HepG2 (cell line): Measurements from ENCODE around the gene CACNA1I. TPM values are rescaled to one million over a fixed set of nuclear protein-coding genes. Genes with fewer than 3 reads are reported as not detected.

Experiments used
- ATAC-seq: fragments of 200-7000 bp; cut with Tn5 transposase; 3 replicates; pipeline ENCODE4 v1.9.1; 2020; ENCODE audit warnings: mild to moderate bottlenecking, moderate library complexity
- BruUV-seq: library from RNA; stranded (reverse); fragments of 400-500 nt; replicated peaks from 2 replicates; lab custom pipeline; 2021; lab: Mats Ljungman, UMichigan
- CTCF ChIA-PET: fragments of 300-600 bp; formaldehyde crosslinking; extraction: SDS; loops from one replicate; lab custom pipeline; 2021; ENCODE audit warnings: low total read pairs, inconsistent platforms, low intra/inter-chr PET ratio; lab: Yijun Ruan, JAX
- POLR2A ChIA-PET: fragments of 350-600 bp; sonication (Branson Sonifier 250); formaldehyde crosslinking; loops from one replicate; lab custom pipeline; 2020; ENCODE audit warnings: antibody characterized with exemption, inconsistent platforms; lab: Yijun Ruan, JAX
- DNase-seq: peaks from one replicate; pipeline ENCODE4 v3.0.0-alpha.2; 2015; ENCODE audit warnings: low spot score
- FAIRE-seq: peaks from 3 replicates; lab custom pipeline; 2011; peaks lifted over from hg19 to GRCh38; lab: Jason Lieb, UNC
- H2AFZ ChIP-seq: one replicate; pipeline ENCODE4 v1.6.1; 2011; ENCODE audit warnings: low read length, inconsistent platforms
- H3K27ac ChIP-seq: fragments of 300-600 bp; 3 replicates; pipeline ENCODE4 v1.8.0; 2011; ENCODE audit warnings: mixed run types, mild to moderate bottlenecking, mixed read lengths, low read length, inconsistent platforms; ENCODE audit not compliant: insufficient read depth; ENCODE audit errors: extremely low read length
- H3K27me3 ChIP-seq, 2 experiments: fragments of 200-600 bp in 1 of 2; 2 replicates in 1 of 2; 3 replicates in 1 of 2; pipeline versions ENCODE4 v1.6.0 to v1.8.0; 2011; ENCODE audit warnings: low read length in 2 of 2, mild to moderate bottlenecking in 2 of 2, moderate library complexity in 2 of 2, inconsistent platforms in 1 of 2; ENCODE audit not compliant: insufficient read depth in 2 of 2, control insufficient read depth in 1 of 2
- H3K36me3 ChIP-seq, 2 experiments: fragments of 200-600 bp in 1 of 2; replicated peaks in 1 of 2; 2 replicates in 1 of 2; 3 replicates in 1 of 2; pipeline versions ENCODE4 v1.5.1 to v1.8.0; 2011; ENCODE audit warnings: low read length in 2 of 2, inconsistent platforms in 1 of 2; ENCODE audit not compliant: insufficient read depth in 2 of 2, control insufficient read depth in 1 of 2
- H3K4me1 ChIP-seq: 2 replicates; pipeline ENCODE4 v1.5.1; 2012; ENCODE audit warnings: low read length, inconsistent platforms; ENCODE audit not compliant: insufficient read depth
- H3K4me2 ChIP-seq: 2 replicates; pipeline ENCODE4 v1.6.0; 2011; ENCODE audit warnings: low read depth, low read length, inconsistent platforms
- H3K4me3 ChIP-seq, 3 experiments: fragments of 200-600 bp in 1 of 3; sonication (generic), shearing (Covaris generic) in 1 of 3; replicated peaks in 1 of 3; 2 replicates each; pipeline ENCODE4 v1.5.1; 2011 to 2016; ENCODE audit warnings: low read length in 3 of 3, inconsistent platforms in 2 of 3, low read depth in 2 of 3, mild to moderate bottlenecking in 2 of 3, control low read depth in 1 of 3, mixed read lengths in 1 of 3; ENCODE audit not compliant: insufficient read depth in 1 of 3
- H3K79me2 ChIP-seq: one replicate; pipeline ENCODE4 v1.6.1; 2011; ENCODE audit warnings: low read length, inconsistent platforms; ENCODE audit not compliant: insufficient read depth
- H3K9ac ChIP-seq: 2 replicates; pipeline ENCODE4 v1.6.0; 2011; ENCODE audit warnings: mild to moderate bottlenecking, low read depth, low read length, inconsistent platforms; ENCODE audit not compliant: insufficient read depth
- H3K9me3 ChIP-seq: 2 replicates; pipeline ENCODE4 v1.5.1; 2012; ENCODE audit warnings: mild to moderate bottlenecking, low read length
- H4K20me1 ChIP-seq: 2 replicates; pipeline ENCODE4 v1.6.0; 2011; ENCODE audit warnings: inconsistent platforms, mild to moderate bottlenecking, low read length, moderate library complexity; ENCODE audit not compliant: insufficient read depth
- HHEX ChIP-seq: IDR thresholded peaks from 2 replicates; pipeline ENCODE4 v1.6.1; 2016; ENCODE audit warnings: control low read depth
- MZF1 ChIP-seq: sonication (generic); formaldehyde crosslinking; IDR thresholded peaks from 2 replicates; pipeline ENCODE4 v1.8.1; 2023; ENCODE audit warnings: mild to moderate bottlenecking, missing genetic modification reagents, borderline replicate concordance
- NFKBIZ ChIP-seq: IDR thresholded peaks from 2 replicates; pipeline ENCODE4 v1.6.1; 2018; ENCODE audit warnings: missing genetic modification reagents, missing compliant biosample characterization
- NR3C1 ChIP-seq: sonication (generic); formaldehyde crosslinking; IDR thresholded peaks from 2 replicates; pipeline ENCODE4 v1.4.0; 2020; ENCODE audit warnings: missing genetic modification reagents
- PHF8 ChIP-seq: sonication (generic); formaldehyde crosslinking; IDR thresholded peaks from 2 replicates; pipeline ENCODE4 v1.5.0; 2020; ENCODE audit warnings: missing genetic modification reagents
- XRCC5 ChIP-seq: fragments of 200-400 bp; formaldehyde crosslinking; optimal IDR thresholded peaks from 2 replicates; pipeline ENCODE3; 2017; ENCODE audit warnings: mild to moderate bottlenecking, low read length
- ZNF432 ChIP-seq: sonication (generic); formaldehyde crosslinking; IDR thresholded peaks from 2 replicates; pipeline ENCODE4 v1.5.0; 2020; ENCODE audit warnings: missing genetic modification reagents, mild to moderate bottlenecking, borderline replicate concordance
- WGBS: methylation state at CpG from one replicate; pipeline ENCODE4 v1.1.6; 2017; ENCODE audit warnings: low lambda C conversion rate; 5-methylcytosine and 5-hydroxymethylcytosine counted together
- in situ Hi-C: cut with HindIII; loops from 2 replicates; pipeline ENCODE4 v1.10.0; 2017; ENCODE audit warnings: low pct_unique_long_range_greater_than_20kb; ENCODE audit not compliant: extremely low pct_ligation_motif_present
- intact Hi-C: fragments of 100-400 bp; cut with micrococcal nuclease; formaldehyde crosslinking; loops from one replicate; pipeline ENCODE4 v1.10.0; 2022; ENCODE audit not compliant: unreplicated experiment
- polyA plus RNA-seq, 8 experiments: library from polyadenylated mRNA; depleted of rRNA in 3 of 8; stranded (reverse) in 7 of 8; unstranded in 1 of 8; fragments of >200 nt; fragmentation: Illumina TruSeq in 4 of 8; extraction: Trizol in 4 of 8; gene quantifications; 2 replicates each; pipeline versions ENCODE4 v1.2.1 to v1.2.3, GENCODE V29; 2011 to 2016; ENCODE audit warnings: low read depth in 4 of 8, missing spikeins in 1 of 8, mixed read lengths in 1 of 8; ENCODE audit not compliant: insufficient read depth in 1 of 8
- total RNA-seq, 5 experiments: library from RNA; depleted of rRNA; stranded (reverse); fragments of >200 nt; fragmentation: Illumina TruSeq; extraction: Trizol; gene quantifications; 2 replicates each; pipeline ENCODE4 v1.2.3, GENCODE V29; 2016; ENCODE audit warnings: low read depth in 1 of 5
- TF ChIP-seq, protein P1 (sequence below): sonication (generic); formaldehyde crosslinking; IDR thresholded peaks from 2 replicates; pipeline ENCODE4 v1.5.0; 2020; ENCODE audit warnings: mild to moderate bottlenecking, missing genetic modification reagents, moderate library complexity
- TF ChIP-seq, protein P2 (sequence below): sonication (generic); formaldehyde crosslinking; IDR thresholded peaks from 2 replicates; pipeline ENCODE4 v1.4.0; 2020; ENCODE audit warnings: missing genetic modification reagents, borderline replicate concordance
- TF ChIP-seq, protein P3 (sequence below): sonication (generic); formaldehyde crosslinking; IDR thresholded peaks from 2 replicates; pipeline ENCODE4 v1.4.0; 2020; ENCODE audit warnings: missing genetic modification reagents

The CACNA1I gene
- total and polyA plus RNA-seq, 2 of the 13 experiments (the other 11 are each of a cell fraction or from before 2014, with no cell fraction given) = not detected

DNA sequence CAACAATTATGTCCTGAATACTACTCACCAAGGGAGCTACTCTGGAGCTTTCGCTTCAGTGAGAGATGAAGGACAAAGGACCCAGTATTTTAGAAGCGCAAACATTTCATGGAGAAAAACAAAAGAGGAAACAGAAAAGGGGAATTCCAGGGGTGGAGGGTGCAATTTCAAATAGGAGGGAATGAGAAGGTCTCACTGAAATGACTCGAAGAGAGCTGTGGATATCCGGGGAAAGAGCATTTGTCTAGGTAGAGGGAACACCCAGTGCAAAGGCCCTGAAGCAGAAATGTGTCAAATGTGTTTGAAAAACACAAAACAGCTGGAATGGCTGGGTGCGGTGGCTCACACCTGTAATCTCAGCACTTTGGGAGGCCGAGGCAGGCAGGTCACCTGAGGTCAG lies 40.4 kb upstream of the CACNA1I start:
- peaks cover 29% of the 10 kb centered on the region for H4K20me1 ChIP-seq
- POLR2A ChIA-PET = interaction anchor here (1.6 to 11.2 kb wide), 3 partner anchors 10 to 131 kb away, joined by 8 to 167 read pairs (median 75); partner anchors contain the start of genes ATF4, MIEF1 and TAB1
- no peak for ATAC-seq
- no TSS peak for BruUV-seq
- FAIRE-seq = no peak
- H3K27ac ChIP-seq = no peak overlapping the region
- H3K4me2 ChIP-seq = no peak overlapping the region
- 95% methylated on average over 6 of the region's 6 CpGs for WGBS
- peaks cover 82% of the 10 kb centered on the region for H3K4me1 ChIP-seq
- H3K9me3 ChIP-seq = no peaks in the 10 kb centered on the region
- H3K36me3 ChIP-seq = peaks cover 2 to 15% of the 10 kb centered on the region in 2 experiments; a peak in 4 of 5 replicates
- no peak for DNase-seq
- no peak overlapping the region for H3K4me3 ChIP-seq
- H2AFZ ChIP-seq = no peak overlapping the region
- in situ Hi-C loops (no loop called here), intact Hi-C loops (no loop called here)
- peaks cover 21% of the 10 kb centered on the region for H3K79me2 ChIP-seq
- no peak overlapping the region for H3K9ac ChIP-seq
- CTCF ChIA-PET = interaction anchor here (1.6 to 3.3 kb wide), 2 partner anchors 34 to 37 kb away, joined by 18 to 24 read pairs; no protein-coding TSS in a partner anchor
- H3K27me3 ChIP-seq = no peaks in the 10 kb centered on the region; a peak in 1 of 5 replicates
- no peak for TF ChIP-seq PHF8
- no peak for TF ChIP-seq ZNF432 (CRISPR knock-in tag)

DNA sequence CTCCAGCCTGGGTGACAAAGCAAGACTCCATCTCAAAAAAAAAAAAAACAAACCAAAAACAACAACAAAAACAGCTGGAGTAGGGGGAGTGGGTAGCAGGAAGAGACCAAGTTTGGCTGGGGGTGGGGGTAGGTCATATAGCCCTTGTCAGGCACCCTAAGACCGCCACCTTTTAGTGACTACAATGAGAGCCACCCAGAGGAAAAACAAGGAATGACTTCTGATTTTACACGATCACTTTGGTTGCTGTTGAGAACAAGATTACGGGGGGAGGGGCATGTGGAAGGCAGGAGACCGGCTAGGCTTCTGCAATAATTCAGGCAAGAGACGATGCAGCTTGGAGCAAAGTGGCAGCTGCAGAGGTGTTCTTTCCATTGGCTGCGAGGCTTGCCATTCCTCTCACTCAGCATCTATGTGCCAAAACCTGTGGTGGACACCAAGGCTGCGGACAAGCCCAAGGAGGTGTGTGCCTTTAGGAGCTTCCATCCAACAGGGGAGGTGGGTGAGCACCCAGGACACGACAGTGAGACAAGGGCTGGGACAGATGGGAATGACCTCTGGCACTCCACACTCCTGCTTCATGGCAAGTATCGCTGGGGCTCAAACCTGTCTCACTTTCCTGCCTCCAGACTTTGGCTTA lies 39.7 kb upstream of the CACNA1I start:
- peaks cover 78% of the 10 kb centered on the region for H3K4me1 ChIP-seq
- DNase-seq = peak; percentile 57
- intact Hi-C loops (no loop called here), in situ Hi-C loops (no loop called here)
- H3K27me3 ChIP-seq = peaks cover 0 to 4% of the 10 kb centered on the region in 2 experiments; a peak in 3 of 5 replicates
- FAIRE-seq = peak; percentile 26
- ChIA-PET POLR2A (interaction anchor here (4.8 to 11.2 kb wide), 2 partner anchors 10 to 31 kb away, joined by 75 to 167 read pairs; partner anchors contain the start of genes ATF4 and MIEF1), CTCF (interaction anchor here (3.3 kb wide), 1 partner anchor 37 kb away, joined by 18 read pairs; no protein-coding TSS in a partner anchor)
- BruUV-seq = no TSS peak
- H3K9ac ChIP-seq = 0 out of 2 replicates have a peak overlapping the region, but pooled peaks have one; percentile 93
- peaks cover 29% of the 10 kb centered on the region for H4K20me1 ChIP-seq
- TF ChIP-seq NR3C1 (no peak), XRCC5 (peak; percentile 20), MZF1 (CRISPR knock-in tag) (no peak), NFKBIZ (CRISPR knock-in tag) (no peak), HHEX (CRISPR knock-in tag) (no peak)
- TF ChIP-seq, protein P1, sequence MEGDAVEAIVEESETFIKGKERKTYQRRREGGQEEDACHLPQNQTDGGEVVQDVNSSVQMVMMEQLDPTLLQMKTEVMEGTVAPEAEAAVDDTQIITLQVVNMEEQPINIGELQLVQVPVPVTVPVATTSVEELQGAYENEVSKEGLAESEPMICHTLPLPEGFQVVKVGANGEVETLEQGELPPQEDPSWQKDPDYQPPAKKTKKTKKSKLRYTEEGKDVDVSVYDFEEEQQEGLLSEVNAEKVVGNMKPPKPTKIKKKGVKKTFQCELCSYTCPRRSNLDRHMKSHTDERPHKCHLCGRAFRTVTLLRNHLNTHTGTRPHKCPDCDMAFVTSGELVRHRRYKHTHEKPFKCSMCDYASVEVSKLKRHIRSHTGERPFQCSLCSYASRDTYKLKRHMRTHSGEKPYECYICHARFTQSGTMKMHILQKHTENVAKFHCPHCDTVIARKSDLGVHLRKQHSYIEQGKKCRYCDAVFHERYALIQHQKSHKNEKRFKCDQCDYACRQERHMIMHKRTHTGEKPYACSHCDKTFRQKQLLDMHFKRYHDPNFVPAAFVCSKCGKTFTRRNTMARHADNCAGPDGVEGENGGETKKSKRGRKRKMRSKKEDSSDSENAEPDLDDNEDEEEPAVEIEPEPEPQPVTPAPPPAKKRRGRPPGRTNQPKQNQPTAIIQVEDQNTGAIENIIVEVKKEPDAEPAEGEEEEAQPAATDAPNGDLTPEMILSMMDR (CRISPR knock-in tag) = peak; percentile 21; the same call in 1 of the 2 replicates
- TF ChIP-seq, protein P2, sequence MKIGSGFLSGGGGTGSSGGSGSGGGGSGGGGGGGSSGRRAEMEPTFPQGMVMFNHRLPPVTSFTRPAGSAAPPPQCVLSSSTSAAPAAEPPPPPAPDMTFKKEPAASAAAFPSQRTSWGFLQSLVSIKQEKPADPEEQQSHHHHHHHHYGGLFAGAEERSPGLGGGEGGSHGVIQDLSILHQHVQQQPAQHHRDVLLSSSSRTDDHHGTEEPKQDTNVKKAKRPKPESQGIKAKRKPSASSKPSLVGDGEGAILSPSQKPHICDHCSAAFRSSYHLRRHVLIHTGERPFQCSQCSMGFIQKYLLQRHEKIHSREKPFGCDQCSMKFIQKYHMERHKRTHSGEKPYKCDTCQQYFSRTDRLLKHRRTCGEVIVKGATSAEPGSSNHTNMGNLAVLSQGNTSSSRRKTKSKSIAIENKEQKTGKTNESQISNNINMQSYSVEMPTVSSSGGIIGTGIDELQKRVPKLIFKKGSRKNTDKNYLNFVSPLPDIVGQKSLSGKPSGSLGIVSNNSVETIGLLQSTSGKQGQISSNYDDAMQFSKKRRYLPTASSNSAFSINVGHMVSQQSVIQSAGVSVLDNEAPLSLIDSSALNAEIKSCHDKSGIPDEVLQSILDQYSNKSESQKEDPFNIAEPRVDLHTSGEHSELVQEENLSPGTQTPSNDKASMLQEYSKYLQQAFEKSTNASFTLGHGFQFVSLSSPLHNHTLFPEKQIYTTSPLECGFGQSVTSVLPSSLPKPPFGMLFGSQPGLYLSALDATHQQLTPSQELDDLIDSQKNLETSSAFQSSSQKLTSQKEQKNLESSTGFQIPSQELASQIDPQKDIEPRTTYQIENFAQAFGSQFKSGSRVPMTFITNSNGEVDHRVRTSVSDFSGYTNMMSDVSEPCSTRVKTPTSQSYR (CRISPR knock-in tag) = peak; percentile 52; the same call in 1 of the 2 replicates
- TF ChIP-seq, protein P3, sequence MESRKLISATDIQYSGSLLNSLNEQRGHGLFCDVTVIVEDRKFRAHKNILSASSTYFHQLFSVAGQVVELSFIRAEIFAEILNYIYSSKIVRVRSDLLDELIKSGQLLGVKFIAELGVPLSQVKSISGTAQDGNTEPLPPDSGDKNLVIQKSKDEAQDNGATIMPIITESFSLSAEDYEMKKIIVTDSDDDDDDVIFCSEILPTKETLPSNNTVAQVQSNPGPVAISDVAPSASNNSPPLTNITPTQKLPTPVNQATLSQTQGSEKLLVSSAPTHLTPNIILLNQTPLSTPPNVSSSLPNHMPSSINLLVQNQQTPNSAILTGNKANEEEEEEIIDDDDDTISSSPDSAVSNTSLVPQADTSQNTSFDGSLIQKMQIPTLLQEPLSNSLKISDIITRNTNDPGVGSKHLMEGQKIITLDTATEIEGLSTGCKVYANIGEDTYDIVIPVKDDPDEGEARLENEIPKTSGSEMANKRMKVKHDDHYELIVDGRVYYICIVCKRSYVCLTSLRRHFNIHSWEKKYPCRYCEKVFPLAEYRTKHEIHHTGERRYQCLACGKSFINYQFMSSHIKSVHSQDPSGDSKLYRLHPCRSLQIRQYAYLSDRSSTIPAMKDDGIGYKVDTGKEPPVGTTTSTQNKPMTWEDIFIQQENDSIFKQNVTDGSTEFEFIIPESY = peak; percentile 75
- no peak for ATAC-seq
- 80% methylated on average over 6 of the region's 9 CpGs for WGBS
- no peak overlapping the region for H2AFZ ChIP-seq
- peak overlapping the region; percentile 89 for H3K4me2 ChIP-seq
- peaks cover 2 to 15% of the 10 kb centered on the region in 2 experiments; a peak in 4 of 5 replicates for H3K36me3 ChIP-seq
- H3K27ac ChIP-seq = no peak overlapping the region
- no peaks in the 10 kb centered on the region for H3K9me3 ChIP-seq
- peaks cover 21% of the 10 kb centered on the region for H3K79me2 ChIP-seq
- H3K4me3 ChIP-seq = peak overlapping the region in 2 of 3 experiments; percentile 17 to 80; a peak in 1 of 6 replicates
